HCT116 (cell line): Measurements from ENCODE around the gene SEZ6. TPM values are rescaled to one million over a fixed set of nuclear protein-coding genes. Genes with fewer than 3 reads are reported as not detected.

Experiments
- ATAC-seq: fragments of 200-7000 bp; cut with Tn5 transposase; 2 replicates; pipeline ENCODE4 v1.9.1; 2020; ENCODE audit warnings: mild to moderate bottlenecking, moderate library complexity
- BruUV-seq: library from RNA; stranded (reverse); fragments of 400-500 nt; replicated peaks from 2 replicates; lab custom pipeline; 2021; lab: Mats Ljungman, UMichigan
- CTCF ChIA-PET: fragments of 300-600 bp; sonication (Branson Sonifier 250); formaldehyde crosslinking; loops from one replicate; lab custom pipeline; 2021; ENCODE audit warnings: antibody characterized with exemption; lab: Charles Lee
- POLR2A ChIA-PET: fragments of 300-600, 350-600 bp; sonication (Branson Sonifier 250); formaldehyde crosslinking; loops from one replicate; lab custom pipeline; 2021; ENCODE audit warnings: antibody characterized with exemption; lab: Charles Lee
- RAD21 ChIA-PET, 2 experiments: fragments of 300-600 bp; sonication (Branson Sonifier 250); formaldehyde crosslinking; loops; one replicate each; lab custom pipeline; 2023; ENCODE audit warnings: low total read pairs in 2 of 2; ENCODE audit not compliant: uncharacterized antibody in 2 of 2, unreplicated experiment in 2 of 2, low non-redundant PET in 1 of 2; lab: Charles Lee
- DNase-seq: peaks from one replicate; pipeline ENCODE4 v3.0.0-alpha.2; 2010; ENCODE audit warnings: low read depth, low spot score
- H2AFZ ChIP-seq: fragments of 200-600 bp; shearing (Covaris generic), sonication (generic); 2 replicates; pipeline ENCODE4 v1.6.1; 2017; ENCODE audit warnings: low read depth, mixed run types, mixed read lengths, antibody characterized with exemption, low read length; ENCODE audit not compliant: poor library complexity, severe bottlenecking
- H3K27ac ChIP-seq: 2 replicates; pipeline ENCODE4 v1.5.1; 2012; ENCODE audit warnings: low read depth, low read length
- H3K27me3 ChIP-seq: fragments of 200-600 bp; sonication (generic); 2 replicates; pipeline ENCODE4 v1.6.1; 2016; ENCODE audit warnings: mixed run types, low read length, mixed read lengths; ENCODE audit not compliant: insufficient read depth
- H3K36me3 ChIP-seq, 2 experiments: fragments of 200-500 bp in 1 of 2; fragments of 200-600 bp in 1 of 2; sonication (Bioruptor generic) in 1 of 2; sonication (generic) in 1 of 2; 2 replicates each; pipeline versions ENCODE4 v1.5.1 to v1.6.1; 2014 to 2016; ENCODE audit warnings: low read length in 2 of 2, inconsistent platforms in 1 of 2, mixed read lengths in 1 of 2, mixed run types in 1 of 2; ENCODE audit not compliant: insufficient read depth in 2 of 2, control insufficient read depth in 1 of 2
- H3K4me1 ChIP-seq, 2 experiments: fragments of 200-600 bp in 1 of 2; sonication (generic) in 1 of 2; 2 replicates each; pipeline versions ENCODE4 v1.5.1 to v1.6.1; 2012 to 2017; ENCODE audit warnings: low read length in 2 of 2, inconsistent platforms in 1 of 2, mild to moderate bottlenecking in 1 of 2, mixed read lengths in 1 of 2, mixed run types in 1 of 2, moderate library complexity in 1 of 2; ENCODE audit not compliant: insufficient read depth in 2 of 2, control insufficient read depth in 1 of 2
- H3K4me2 ChIP-seq: fragments of 200-600 bp; sonication (generic); 2 replicates; pipeline ENCODE4 v1.6.1; 2017; ENCODE audit warnings: mixed run types, low read length, mixed read lengths
- H3K4me3 ChIP-seq, 2 experiments: fragments of 200-600 bp in 1 of 2; sonication (generic) in 1 of 2; replicated peaks in 1 of 2; 2 replicates each; pipeline ENCODE4 v1.5.1; 2011 to 2016; ENCODE audit warnings: low read length in 2 of 2, control low read depth in 1 of 2, low read depth in 1 of 2, mild to moderate bottlenecking in 1 of 2, mixed read lengths in 1 of 2, mixed run types in 1 of 2
- H3K79me2 ChIP-seq: fragments of 200-600 bp; sonication (generic); 2 replicates; pipeline ENCODE4 v1.6.1; 2017; ENCODE audit warnings: mild to moderate bottlenecking, mixed run types, low read length, moderate library complexity, mixed read lengths; ENCODE audit not compliant: insufficient read depth
- H3K9ac ChIP-seq: fragments of 200-600 bp; sonication (generic); 2 replicates; pipeline ENCODE4 v1.6.1; 2016; ENCODE audit warnings: low read length, mixed read lengths
- H3K9me2 ChIP-seq: fragments of 200-600 bp; sonication (generic), shearing (Covaris generic); 2 replicates; pipeline ENCODE4 v1.6.1; 2017; ENCODE audit warnings: mixed run types, mild to moderate bottlenecking, moderate library complexity; ENCODE audit not compliant: insufficient read depth
- H3K9me3 ChIP-seq, 2 experiments: fragments of 200-500 bp in 1 of 2; fragments of 200-600 bp in 1 of 2; sonication (Bioruptor generic) in 1 of 2; sonication (generic) in 1 of 2; 2 replicates each; pipeline ENCODE4 v1.6.1; 2014 to 2017; ENCODE audit warnings: low read length in 2 of 2, mixed read lengths in 2 of 2, inconsistent platforms in 1 of 2, low read depth in 1 of 2, mild to moderate bottlenecking in 1 of 2, mixed run types in 1 of 2, moderate library complexity in 1 of 2; ENCODE audit not compliant: control insufficient read depth in 1 of 2, insufficient read depth in 1 of 2
- H4K20me1 ChIP-seq: fragments of 200-600 bp; sonication (generic), shearing (Covaris generic); 2 replicates; pipeline ENCODE4 v1.6.1; 2017; ENCODE audit warnings: mixed run types, mild to moderate bottlenecking, moderate library complexity; ENCODE audit not compliant: insufficient read depth
- CBX3 ChIP-seq: IDR thresholded peaks from 2 replicates; pipeline ENCODE4 v1.6.1; 2012; ENCODE audit warnings: low read depth
- ELF1 ChIP-seq: IDR thresholded peaks from 2 replicates; pipeline ENCODE4 v1.6.1; 2012; ENCODE audit warnings: low read depth, borderline replicate concordance
- EZH2 ChIP-seq: fragments of 200-600 bp; sonication (generic); IDR thresholded peaks from 2 replicates; pipeline ENCODE4 v1.6.1; 2017; ENCODE audit warnings: antibody characterized with exemption, mixed run types
- EZH2phosphoT487 ChIP-seq: fragments of 200-600 bp; IDR thresholded peaks from 2 replicates; pipeline ENCODE4 v1.6.1; 2018; ENCODE audit warnings: antibody characterized with exemption, borderline replicate concordance
- JUND ChIP-seq: IDR thresholded peaks from 2 replicates; pipeline ENCODE4 v1.6.1; 2012
- POLR2AphosphoS5 ChIP-seq: IDR thresholded peaks from 2 replicates; pipeline ENCODE4 v1.6.1; 2011; ENCODE audit warnings: mild to moderate bottlenecking, low read depth, low read length, moderate library complexity
- RAD21 ChIP-seq: IDR thresholded peaks from 2 replicates; pipeline ENCODE4 v1.6.1; 2012; ENCODE audit warnings: low read depth, mild to moderate bottlenecking
- REST ChIP-seq: IDR thresholded peaks from 2 replicates; pipeline ENCODE4 v1.6.1; 2012; ENCODE audit warnings: low read depth
- SP1 ChIP-seq: IDR thresholded peaks from 2 replicates; pipeline ENCODE4 v1.6.1; 2012; ENCODE audit warnings: low read depth
- SRF ChIP-seq: IDR thresholded peaks from 2 replicates; pipeline ENCODE4 v1.6.1; 2012; ENCODE audit warnings: low read depth
- TCF7L2 ChIP-seq: IDR thresholded peaks from 2 replicates; pipeline ENCODE4 v1.7.0; 2011; ENCODE audit warnings: borderline replicate concordance, inconsistent platforms; ENCODE audit not compliant: insufficient read depth, insufficient read length; ENCODE audit errors: extremely low read depth
- ZFX ChIP-seq: fragments of 450-650 bp; IDR thresholded peaks from 2 replicates; pipeline ENCODE4 v1.6.1; 2017
- intact Hi-C: fragments of 100-400 bp; cut with micrococcal nuclease; formaldehyde crosslinking; loops from 2 replicates; pipeline ENCODE4 v1.10.0; 2022
- total RNA-seq: library from RNA; stranded (reverse); gene quantifications from one replicate; pipeline ENCODE4 v1.2.1, GENCODE V29; 2021; ENCODE audit not compliant: unreplicated experiment
- TF ChIP-seq, protein P1 (sequence below): IDR thresholded peaks from 2 replicates; pipeline ENCODE4 v1.6.1; 2011; ENCODE audit warnings: mild to moderate bottlenecking, low read length, moderate library complexity; ENCODE audit not compliant: insufficient replicate concordance; ENCODE audit errors: extremely low read depth

The SEZ6 gene
- total RNA-seq, 1 experiment from 2014 or later: 0.22 TPM

- Histone ChIP-seq H3K36me3 (no peaks in the 10 kb centered on the region), H3K4me2 (no peak overlapping the region), H3K4me1 (peaks cover 3 to 4% of the 10 kb centered on the region in 2 experiments; a peak in 1 of 4 replicates), H3K4me3 (no peak overlapping the region), H4K20me1 (no peaks in the 10 kb centered on the region), H3K9me3 (no peaks in the 10 kb centered on the region), H3K9me2 (no peaks in the 10 kb centered on the region), H3K79me2 (no peaks in the 10 kb centered on the region), H3K9ac (no peak overlapping the region), H3K27me3 (peaks cover 45% of the 10 kb centered on the region; the same call in 1 of the 2 replicates), H2AFZ (no peak overlapping the region), H3K27ac (no peak overlapping the region)
- no TSS peak for BruUV-seq
- POLR2A ChIA-PET: no interaction called here
- ATAC-seq (no peak), DNase-seq (no peak)
- intact Hi-C loops: no loop called here
- RAD21 ChIA-PET: no interaction called here
- no peak for TF ChIP-seq SP1
- TF ChIP-seq EZH2: no peak
- TF ChIP-seq CBX3: no peak
- no peak for TF ChIP-seq SRF
- TF ChIP-seq RAD21: no peak
- no peak for TF ChIP-seq POLR2AphosphoS5
- TF ChIP-seq ZFX: no peak
- TF ChIP-seq REST: no peak
- no peak for TF ChIP-seq JUND
- no peak for TF ChIP-seq ELF1
- TF ChIP-seq TCF7L2: no peak
- no peak for TF ChIP-seq EZH2phosphoT487
- TF ChIP-seq, protein P1, sequence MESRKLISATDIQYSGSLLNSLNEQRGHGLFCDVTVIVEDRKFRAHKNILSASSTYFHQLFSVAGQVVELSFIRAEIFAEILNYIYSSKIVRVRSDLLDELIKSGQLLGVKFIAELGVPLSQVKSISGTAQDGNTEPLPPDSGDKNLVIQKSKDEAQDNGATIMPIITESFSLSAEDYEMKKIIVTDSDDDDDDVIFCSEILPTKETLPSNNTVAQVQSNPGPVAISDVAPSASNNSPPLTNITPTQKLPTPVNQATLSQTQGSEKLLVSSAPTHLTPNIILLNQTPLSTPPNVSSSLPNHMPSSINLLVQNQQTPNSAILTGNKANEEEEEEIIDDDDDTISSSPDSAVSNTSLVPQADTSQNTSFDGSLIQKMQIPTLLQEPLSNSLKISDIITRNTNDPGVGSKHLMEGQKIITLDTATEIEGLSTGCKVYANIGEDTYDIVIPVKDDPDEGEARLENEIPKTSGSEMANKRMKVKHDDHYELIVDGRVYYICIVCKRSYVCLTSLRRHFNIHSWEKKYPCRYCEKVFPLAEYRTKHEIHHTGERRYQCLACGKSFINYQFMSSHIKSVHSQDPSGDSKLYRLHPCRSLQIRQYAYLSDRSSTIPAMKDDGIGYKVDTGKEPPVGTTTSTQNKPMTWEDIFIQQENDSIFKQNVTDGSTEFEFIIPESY: no peak
- CTCF ChIA-PET: no interaction called here
Measured at GRCh38 chr17:28999206-28999605, 6.6 kb downstream of the SEZ6 start.
